WI38 (cell line): ENCODE data around the gene WDPCP.
"Not testable (repeated sequence)": the region's sequence is repeated elsewhere in the genome, so short reads cannot be mapped to it uniquely, and the experiment has no call there.

ENCODE experiments used
- H3K4me3 ChIP-seq: 2 replicates; pipeline ENCODE4 v1.5.1; 2011; ENCODE audit warnings: low read depth, mild to moderate bottlenecking, control low read depth, low read length
- TF ChIP-seq, protein P1 (sequence below): IDR thresholded peaks from 2 replicates; pipeline ENCODE4 v1.5.1; 2012; ENCODE audit warnings: low read depth, mild to moderate bottlenecking, control low read depth, low read length

The WDPCP gene

DNA sequence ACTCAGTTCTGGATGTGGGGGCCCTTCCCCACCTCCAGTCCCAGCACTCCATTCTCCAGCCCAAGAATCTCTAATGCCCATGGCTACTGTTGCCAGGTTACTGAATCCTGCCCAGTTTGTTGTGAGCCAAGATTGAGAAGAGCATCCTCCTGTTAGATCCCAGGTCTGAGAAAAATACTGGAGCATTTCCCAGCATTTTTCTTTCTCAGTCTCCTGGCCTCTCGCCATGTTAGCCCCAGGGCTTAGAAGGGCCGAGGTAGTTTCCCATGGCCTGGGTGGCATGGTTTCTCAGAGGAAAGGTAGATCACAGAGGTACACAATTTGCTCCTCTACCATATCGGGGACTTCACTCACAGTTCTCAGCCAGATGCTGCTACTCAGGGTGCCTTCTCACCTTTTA is 401.9 kb downstream of the WDPCP start:
- TF ChIP-seq, protein P1, sequence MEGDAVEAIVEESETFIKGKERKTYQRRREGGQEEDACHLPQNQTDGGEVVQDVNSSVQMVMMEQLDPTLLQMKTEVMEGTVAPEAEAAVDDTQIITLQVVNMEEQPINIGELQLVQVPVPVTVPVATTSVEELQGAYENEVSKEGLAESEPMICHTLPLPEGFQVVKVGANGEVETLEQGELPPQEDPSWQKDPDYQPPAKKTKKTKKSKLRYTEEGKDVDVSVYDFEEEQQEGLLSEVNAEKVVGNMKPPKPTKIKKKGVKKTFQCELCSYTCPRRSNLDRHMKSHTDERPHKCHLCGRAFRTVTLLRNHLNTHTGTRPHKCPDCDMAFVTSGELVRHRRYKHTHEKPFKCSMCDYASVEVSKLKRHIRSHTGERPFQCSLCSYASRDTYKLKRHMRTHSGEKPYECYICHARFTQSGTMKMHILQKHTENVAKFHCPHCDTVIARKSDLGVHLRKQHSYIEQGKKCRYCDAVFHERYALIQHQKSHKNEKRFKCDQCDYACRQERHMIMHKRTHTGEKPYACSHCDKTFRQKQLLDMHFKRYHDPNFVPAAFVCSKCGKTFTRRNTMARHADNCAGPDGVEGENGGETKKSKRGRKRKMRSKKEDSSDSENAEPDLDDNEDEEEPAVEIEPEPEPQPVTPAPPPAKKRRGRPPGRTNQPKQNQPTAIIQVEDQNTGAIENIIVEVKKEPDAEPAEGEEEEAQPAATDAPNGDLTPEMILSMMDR = no peak

DNA sequence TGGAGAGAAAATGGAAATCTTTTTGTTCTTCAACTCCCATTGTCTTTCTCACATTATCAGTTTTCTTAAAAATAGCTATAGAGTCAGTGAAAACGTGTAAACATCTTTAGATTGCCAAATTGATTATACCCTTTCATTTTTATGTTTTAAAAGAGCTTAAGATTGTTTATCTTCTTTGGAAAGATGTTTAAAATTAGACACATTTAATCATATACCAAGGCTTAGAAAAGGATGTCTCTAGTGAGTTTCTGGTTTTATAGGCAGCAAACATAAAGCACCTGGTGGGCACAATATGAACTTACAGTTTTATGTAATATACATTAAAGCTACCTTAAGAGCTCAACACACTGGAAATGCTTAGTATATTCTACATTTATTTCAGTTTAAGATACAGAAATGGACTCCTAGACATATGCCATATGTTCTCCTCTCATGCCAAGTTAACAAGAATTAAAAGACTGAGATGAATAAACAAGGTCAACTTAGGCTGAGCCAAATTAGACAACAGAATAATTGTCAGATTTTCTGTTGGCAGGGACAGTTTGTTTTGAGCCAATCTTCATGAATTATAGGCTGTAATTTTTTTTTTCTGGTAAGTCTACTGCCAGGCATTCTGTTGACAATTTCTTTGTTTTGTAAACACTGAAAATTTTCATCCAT is 425.0 kb downstream of the WDPCP start:
- TF ChIP-seq, protein P1 = no peak
- no peak overlapping the region for H3K4me3 ChIP-seq

More for the DNA sequence above, 401.9 kb downstream of the WDPCP start:
- no peak overlapping the region for H3K4me3 ChIP-seq

DNA sequence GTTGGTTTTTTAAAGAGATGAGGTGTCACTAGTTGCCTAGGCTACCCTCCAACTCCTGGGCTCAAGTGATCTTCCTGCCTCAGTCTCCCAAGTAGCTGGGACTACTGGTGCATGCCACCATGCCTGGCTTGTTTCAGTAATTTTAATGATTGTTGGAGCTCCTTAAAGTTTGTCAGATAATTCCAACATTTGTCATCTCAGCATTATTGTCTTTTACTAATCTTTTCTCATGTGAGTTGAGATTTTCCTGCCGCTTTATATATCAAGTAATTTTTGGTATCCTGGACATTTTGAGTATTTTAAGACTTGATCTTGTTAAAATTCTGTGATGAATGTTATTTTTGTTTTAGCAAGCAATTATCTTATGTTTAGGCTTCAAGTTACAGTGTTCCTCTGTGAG is 429.0 kb downstream of the WDPCP start:
- TF ChIP-seq, protein P1 = no peak
- no peak overlapping the region for H3K4me3 ChIP-seq

DNA sequence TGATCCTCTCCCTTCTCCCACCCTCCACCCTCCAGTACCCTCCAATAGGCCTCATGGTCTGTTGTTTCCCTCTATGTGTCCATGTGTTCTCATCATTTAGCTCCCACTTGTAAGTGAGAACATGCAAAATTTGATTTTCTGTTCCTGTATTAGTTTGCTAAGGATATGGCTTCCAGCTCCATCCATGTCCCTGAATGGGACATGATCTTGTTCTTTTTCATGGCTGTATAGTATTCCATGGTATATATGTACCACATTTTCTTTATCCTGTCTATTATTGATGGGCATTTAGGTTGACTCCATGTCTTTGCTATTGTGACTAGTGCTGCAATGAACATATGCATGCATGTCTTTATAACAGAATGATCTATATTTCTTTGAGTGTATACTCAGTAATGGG is 451.6 kb downstream of the WDPCP start:
- not testable (repeated sequence) for H3K4me3 ChIP-seq

DNA sequence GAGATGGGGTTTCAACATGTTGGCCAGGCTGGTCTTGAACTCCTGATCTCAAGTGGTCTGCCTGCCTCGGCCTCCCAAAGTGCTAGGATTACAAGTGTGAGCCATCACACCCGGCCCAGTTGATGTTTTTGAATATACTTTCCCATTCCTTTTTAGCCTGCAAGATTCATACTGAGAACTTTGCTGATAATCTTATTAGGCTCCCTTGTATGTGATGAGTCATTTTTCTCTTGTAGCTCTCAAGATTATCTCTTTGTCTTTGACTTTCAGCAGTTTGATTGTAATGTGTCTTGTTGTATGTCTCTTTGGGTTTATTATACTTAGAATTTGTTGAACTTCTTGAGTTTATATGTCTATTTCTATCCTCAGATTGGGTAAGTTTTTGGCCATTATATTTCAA is 456.3 kb downstream of the WDPCP start:
- TF ChIP-seq, protein P1 = no peak
- H3K4me3 ChIP-seq = no peak overlapping the region

DNA sequence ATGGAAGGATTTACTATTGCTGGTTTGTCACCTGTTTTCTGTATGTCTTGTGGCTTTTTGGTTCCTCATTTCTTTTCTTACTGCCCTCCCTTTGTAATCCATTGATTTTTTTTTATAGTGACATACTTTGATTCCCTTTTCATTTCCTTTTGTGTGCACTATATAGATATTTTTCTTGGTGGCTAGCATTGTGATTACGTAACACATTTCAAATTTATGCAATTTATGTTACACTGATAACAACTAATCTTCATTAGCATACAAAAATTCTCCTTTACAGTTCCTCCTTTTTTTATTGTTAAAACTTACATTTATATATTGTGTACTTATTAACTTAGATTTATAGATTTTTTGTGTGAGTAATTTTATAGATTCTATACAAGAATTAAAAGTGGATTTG is 457.1 kb downstream of the WDPCP start:
- TF ChIP-seq, protein P1 = no peak
- H3K4me3 ChIP-seq = no peak overlapping the region

DNA sequence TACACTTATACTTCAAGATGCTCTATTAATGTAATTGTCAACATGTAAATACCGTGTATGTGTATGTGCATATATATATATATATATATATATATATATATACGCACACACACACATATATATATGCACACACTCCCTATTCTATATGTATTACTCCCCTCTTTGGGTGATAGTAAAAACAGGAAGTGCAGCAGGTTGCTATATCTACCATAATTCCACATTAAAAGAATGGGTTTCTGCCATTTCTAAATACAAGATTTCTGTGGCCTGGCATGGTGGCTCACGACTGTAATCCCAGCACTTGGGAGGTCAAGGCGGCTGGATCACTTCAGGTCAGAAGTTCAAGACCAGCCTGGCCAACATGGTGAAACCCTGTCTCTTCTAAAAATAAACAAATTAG is 460.7 kb downstream of the WDPCP start:
- TF ChIP-seq, protein P1 = no peak
- no peak overlapping the region for H3K4me3 ChIP-seq

DNA sequence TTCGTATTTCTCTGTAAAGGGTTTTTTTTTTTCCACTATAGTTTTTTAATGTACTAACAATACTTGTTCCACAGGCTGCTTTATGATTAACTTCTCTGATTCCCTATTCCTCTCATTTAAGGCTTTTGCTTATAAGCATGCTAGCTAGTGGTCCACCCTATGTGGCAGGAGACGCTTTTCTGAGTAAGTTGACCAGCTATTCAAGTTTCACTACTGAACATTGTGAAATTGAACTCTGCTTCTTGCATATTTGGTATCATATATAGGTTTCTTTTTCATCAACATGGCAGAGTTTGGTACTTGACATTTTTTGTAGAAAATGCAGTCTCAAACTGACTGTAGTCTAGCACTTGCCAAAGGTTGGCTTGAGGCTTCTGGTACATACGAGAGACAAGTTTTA is 463.4 kb downstream of the WDPCP start:
- TF ChIP-seq, protein P1 = no peak
- no peak overlapping the region for H3K4me3 ChIP-seq
